Mucosa of rectum (tissue), 2 donors: Measurements from ENCODE around the gene UBE2J1.
"Not testable (repeated sequence)": the region's sequence is repeated elsewhere in the genome, so short reads cannot be mapped to it uniquely, and the experiment has no call there.

Source experiments
- H3K27ac ChIP-seq, 2 donors: one replicate each; pipeline ENCODE4 v1.7.0; 2013; ENCODE audit warnings: inconsistent platforms in 2 of 2, low read depth in 2 of 2, low read length in 2 of 2
- H3K27me3 ChIP-seq, 2 donors: one replicate each; pipeline ENCODE4 v1.7.0; 2013; ENCODE audit warnings: low read length in 2 of 2; ENCODE audit not compliant: control insufficient read depth in 2 of 2, insufficient read depth in 2 of 2
- H3K36me3 ChIP-seq, 2 donors: one replicate each; pipeline ENCODE4 v1.7.0; 2013; ENCODE audit warnings: low read length in 2 of 2; ENCODE audit not compliant: control insufficient read depth in 2 of 2, insufficient read depth in 2 of 2
- H3K4me1 ChIP-seq, 2 donors: one replicate each; pipeline ENCODE4 v1.7.0; 2013; ENCODE audit warnings: low read length in 2 of 2, mild to moderate bottlenecking in 1 of 2; ENCODE audit not compliant: control insufficient read depth in 2 of 2, insufficient read depth in 2 of 2
- H3K4me3 ChIP-seq, 2 donors: one replicate each; pipeline ENCODE4 v1.7.0; 2013; ENCODE audit warnings: low read length in 2 of 2
- H3K9ac ChIP-seq, 2 donors: one replicate each; pipeline ENCODE4 v1.7.0; 2013; ENCODE audit warnings: low read length in 2 of 2, low read depth in 1 of 2, mild to moderate bottlenecking in 1 of 2
- H3K9me3 ChIP-seq, 2 donors: one replicate each; pipeline ENCODE4 v1.7.0; 2013; ENCODE audit warnings: low read length in 2 of 2; ENCODE audit not compliant: control insufficient read depth in 2 of 2
- donor health status: healthy.
- donor health status: Normal muscosa, but diverticular disease.

UBE2J1 gene

GRCh38 chr6:89295981-89296380 is 56.5 kb downstream of the UBE2J1 start:
- Histone ChIP-seq H3K27me3 (no peaks in the 10 kb centered on the region), H3K4me3 (no peak overlapping the region), H3K27ac (no peak overlapping the region), H3K9me3 (no peaks in the 10 kb centered on the region), H3K9ac (no peak overlapping the region), H3K36me3 (no peaks in the 10 kb centered on the region), H3K4me1 (peaks cover 0 to 5% of the 10 kb centered on the region in 2 donors)

DNA sequence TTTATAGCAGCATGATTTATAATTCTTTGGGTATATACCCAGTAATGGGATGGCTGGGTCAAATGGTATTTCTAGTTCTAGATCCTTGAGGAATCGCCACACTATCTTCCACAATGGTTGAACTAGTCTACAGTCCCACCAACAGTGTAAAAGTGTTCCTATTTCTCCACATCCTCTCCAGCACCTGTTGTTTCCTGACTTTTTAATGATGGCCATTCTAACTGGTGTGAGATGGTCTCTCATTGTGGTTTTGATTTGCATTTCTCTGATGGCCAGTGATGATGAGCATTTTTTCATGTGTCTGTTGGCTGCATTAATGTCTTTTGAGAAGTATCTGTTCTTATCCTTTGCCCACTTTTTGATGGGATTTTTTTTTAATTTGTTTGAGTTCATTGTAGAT is 57.4 kb downstream of the UBE2J1 start:
- not testable (repeated sequence) for H3K27ac ChIP-seq, H3K27me3 ChIP-seq, H3K4me3 ChIP-seq, H3K4me1 ChIP-seq, H3K9me3 ChIP-seq, H3K36me3 ChIP-seq, H3K9ac ChIP-seq

DNA sequence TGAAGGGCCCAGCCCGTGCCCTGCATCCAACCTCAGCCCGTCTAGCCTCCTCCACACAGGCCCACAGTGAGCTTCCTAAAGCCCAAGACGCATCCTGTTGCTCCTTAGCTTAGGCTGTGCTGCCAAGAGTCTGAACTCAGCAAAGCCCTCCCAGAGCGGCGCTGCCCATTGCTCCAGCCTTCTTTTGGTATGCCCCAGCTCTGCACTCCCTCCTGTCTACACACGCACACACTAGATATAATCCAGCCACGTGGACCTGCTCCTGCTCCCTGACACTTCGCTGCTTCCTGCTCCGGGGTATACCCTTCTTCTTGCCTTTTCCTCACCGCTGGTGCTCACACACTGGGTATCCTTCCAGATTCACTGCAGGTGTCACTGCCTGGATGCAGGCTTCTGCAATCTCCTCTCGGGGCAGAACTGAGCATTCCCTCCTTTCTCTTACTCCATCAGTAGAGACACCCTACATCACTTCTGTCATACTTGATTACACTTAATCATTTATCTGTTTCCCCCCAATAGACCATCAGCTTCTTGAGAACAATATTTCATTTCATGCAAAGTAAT is 61.2 kb downstream of the UBE2J1 start:
- Histone ChIP-seq H3K9me3 (no peaks in the 10 kb centered on the region), H3K36me3 (no peaks in the 10 kb centered on the region), H3K4me3 (no peak overlapping the region), H3K4me1 (no peaks in the 10 kb centered on the region), H3K27ac (no peak overlapping the region), H3K27me3 (no peaks in the 10 kb centered on the region), H3K9ac (no peak overlapping the region)

DNA sequence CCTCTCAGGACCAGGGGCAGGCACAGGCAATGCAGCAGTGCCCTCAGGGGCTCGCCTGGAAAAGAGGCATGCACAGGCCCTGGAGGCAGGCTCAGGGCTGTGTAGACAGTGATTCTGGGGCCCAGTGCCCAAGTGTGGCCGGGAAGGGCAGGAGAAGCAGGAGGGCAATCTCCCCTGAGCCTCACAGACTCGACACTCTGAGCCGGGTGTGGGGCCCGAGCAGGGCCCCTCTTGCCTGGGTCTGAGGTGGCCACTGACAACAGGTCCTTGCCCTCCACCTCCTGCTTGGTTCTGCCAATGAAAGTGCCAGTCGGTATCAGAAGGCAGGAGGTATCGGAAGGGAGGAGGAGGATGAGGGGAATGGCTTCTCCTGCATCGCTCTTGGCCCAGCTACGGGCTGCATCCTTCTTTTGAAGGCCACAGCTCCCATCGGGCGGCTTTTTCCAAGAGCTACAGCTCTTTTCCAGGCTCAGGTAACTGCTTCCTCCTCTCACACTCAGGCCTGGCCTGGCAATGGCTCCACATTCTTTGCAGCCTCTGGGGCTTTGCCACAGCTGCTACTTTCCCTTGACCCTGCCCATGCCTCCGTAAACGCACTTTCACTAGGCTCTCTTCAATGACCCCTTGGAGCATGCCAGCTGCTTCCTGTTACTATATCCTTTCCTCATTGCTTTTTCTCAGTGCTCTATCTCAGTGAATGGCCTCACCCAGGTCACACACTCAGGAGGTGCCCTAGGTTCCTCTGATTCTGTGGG is 61.9 kb downstream of the UBE2J1 start:
- Histone ChIP-seq H3K27ac (no peak overlapping the region), H3K4me3 (no peak overlapping the region), H3K9me3 (no peaks in the 10 kb centered on the region), H3K36me3 (no peaks in the 10 kb centered on the region), H3K4me1 (no peaks in the 10 kb centered on the region), H3K27me3 (no peaks in the 10 kb centered on the region), H3K9ac (no peak overlapping the region)

DNA sequence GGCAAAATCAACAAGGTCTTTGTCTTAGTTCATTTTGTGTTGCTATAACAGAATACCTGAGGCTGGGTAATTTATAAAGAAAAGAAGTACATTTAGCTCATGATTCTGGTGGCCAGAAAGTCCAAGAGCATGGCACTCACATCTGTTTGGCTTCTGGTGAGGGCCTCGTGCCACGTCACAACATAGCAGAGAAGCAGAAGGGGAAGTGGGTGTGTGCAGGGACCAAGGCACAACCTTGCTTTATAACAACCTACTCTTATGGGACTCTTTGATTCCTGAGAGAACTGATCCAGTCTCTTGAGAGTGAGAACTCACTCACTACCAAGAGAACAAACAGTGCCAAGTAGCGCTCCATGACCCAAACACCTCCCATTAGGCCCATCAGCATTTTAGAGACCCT is 62.8 kb downstream of the UBE2J1 start:
- no peaks in the 10 kb centered on the region for H3K4me1 ChIP-seq
- H3K27me3 ChIP-seq, result no peaks in the 10 kb centered on the region
- H3K9me3 ChIP-seq, result no peaks in the 10 kb centered on the region
- H3K9ac ChIP-seq, result no peak overlapping the region
- H3K36me3 ChIP-seq, result no peaks in the 10 kb centered on the region
- H3K4me3 ChIP-seq, result no peak overlapping the region
- H3K27ac ChIP-seq, result no peak overlapping the region

- H3K9me3 ChIP-seq, result no peaks in the 10 kb centered on the region
- no peak overlapping the region for H3K9ac ChIP-seq
- no peaks in the 10 kb centered on the region for H3K4me1 ChIP-seq
- H3K4me3 ChIP-seq, result no peak overlapping the region
- H3K27me3 ChIP-seq, result no peaks in the 10 kb centered on the region
- H3K27ac ChIP-seq, result no peak overlapping the region
- H3K36me3 ChIP-seq, result no peaks in the 10 kb centered on the region
Measured at GRCh38 chr6:89287351-89288028, 65.0 kb downstream of the UBE2J1 start.

GRCh38 chr6:89286516-89286915 is 66.0 kb downstream of the UBE2J1 start:
- H3K4me1 ChIP-seq, result no peaks in the 10 kb centered on the region
- no peaks in the 10 kb centered on the region for H3K27me3 ChIP-seq
- no peak overlapping the region for H3K4me3 ChIP-seq
- no peaks in the 10 kb centered on the region for H3K9me3 ChIP-seq
- no peaks in the 10 kb centered on the region for H3K36me3 ChIP-seq
- H3K9ac ChIP-seq, result no peak overlapping the region
- no peak overlapping the region for H3K27ac ChIP-seq

DNA sequence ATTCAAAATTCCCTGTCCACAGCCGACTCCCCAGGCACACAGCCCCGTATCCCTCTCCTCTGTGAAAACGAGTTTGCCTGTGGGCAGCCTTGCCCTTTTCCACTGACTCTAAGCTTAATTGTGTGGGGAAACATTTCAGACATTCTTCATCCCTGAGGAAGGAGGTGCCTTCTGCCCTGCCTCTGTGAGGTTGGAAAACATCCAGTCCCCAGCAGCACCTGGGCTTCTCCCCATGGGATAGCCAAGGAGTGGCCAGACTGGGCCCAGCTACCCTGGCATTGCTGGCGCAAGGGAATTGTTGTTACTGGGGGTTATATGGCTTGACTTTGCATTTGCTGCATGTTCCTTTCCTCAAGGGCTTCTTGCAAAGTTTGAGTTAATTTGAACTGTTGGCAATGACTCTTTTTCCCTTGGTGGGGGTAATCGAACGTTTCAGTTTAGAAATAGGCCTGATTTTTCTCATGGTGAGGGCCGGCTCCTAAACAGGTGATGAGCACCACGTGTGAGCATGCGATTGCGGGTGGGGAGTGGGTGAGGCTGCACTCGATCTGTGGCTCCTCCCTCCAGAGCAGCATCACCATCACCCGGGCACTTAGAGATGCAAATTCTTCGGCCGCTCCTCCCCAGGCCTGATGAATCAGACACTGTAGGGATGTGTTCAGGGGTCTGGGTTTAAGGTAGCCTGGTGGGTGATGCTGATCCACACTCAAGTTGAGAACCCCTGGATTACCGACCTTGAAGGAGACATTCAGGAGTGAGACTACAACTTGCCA is 67.4 kb downstream of the UBE2J1 start:
- H3K9ac ChIP-seq, result no peak overlapping the region
- no peak overlapping the region for H3K27ac ChIP-seq
- no peaks in the 10 kb centered on the region for H3K9me3 ChIP-seq
- H3K27me3 ChIP-seq, result no peaks in the 10 kb centered on the region
- no peaks in the 10 kb centered on the region for H3K36me3 ChIP-seq
- H3K4me3 ChIP-seq, result no peak overlapping the region
- no peaks in the 10 kb centered on the region for H3K4me1 ChIP-seq

- Histone ChIP-seq H3K4me1 (no peaks in the 10 kb centered on the region), H3K4me3 (no peak overlapping the region), H3K27ac (no peak overlapping the region), H3K27me3 (no peaks in the 10 kb centered on the region), H3K9me3 (no peaks in the 10 kb centered on the region), H3K36me3 (no peaks in the 10 kb centered on the region), H3K9ac (no peak overlapping the region)
Measured at GRCh38 chr6:89284081-89284480, 68.4 kb downstream of the UBE2J1 start.

DNA sequence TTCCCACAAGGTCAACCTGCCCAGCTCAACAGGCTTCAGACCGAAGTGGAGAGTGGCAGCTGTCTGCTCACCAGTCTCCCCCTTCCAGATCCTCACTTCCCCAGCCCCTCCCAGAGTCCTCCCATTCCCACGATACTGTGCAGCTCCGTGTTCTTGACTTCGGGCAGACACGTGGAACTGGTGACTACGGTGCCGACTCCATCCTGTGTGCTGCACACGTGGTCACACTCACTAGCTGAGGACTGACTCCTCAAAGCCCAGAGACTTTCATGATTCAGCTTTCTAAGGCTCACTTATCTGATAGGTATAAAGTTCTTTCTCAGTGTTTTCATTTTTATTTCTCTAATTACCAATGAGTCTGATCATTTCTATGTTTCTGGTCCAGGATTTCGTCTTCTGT is 69.8 kb downstream of the UBE2J1 start:
- no peaks in the 10 kb centered on the region for H3K36me3 ChIP-seq
- H3K9ac ChIP-seq, result no peak overlapping the region
- no peaks in the 10 kb centered on the region for H3K27me3 ChIP-seq
- no peaks in the 10 kb centered on the region for H3K9me3 ChIP-seq
- no peaks in the 10 kb centered on the region for H3K4me1 ChIP-seq
- no peak overlapping the region for H3K27ac ChIP-seq
- no peak overlapping the region for H3K4me3 ChIP-seq
